Measurements from ENCODE around the gene OVAAL.

Gene OVAAL

DNA sequence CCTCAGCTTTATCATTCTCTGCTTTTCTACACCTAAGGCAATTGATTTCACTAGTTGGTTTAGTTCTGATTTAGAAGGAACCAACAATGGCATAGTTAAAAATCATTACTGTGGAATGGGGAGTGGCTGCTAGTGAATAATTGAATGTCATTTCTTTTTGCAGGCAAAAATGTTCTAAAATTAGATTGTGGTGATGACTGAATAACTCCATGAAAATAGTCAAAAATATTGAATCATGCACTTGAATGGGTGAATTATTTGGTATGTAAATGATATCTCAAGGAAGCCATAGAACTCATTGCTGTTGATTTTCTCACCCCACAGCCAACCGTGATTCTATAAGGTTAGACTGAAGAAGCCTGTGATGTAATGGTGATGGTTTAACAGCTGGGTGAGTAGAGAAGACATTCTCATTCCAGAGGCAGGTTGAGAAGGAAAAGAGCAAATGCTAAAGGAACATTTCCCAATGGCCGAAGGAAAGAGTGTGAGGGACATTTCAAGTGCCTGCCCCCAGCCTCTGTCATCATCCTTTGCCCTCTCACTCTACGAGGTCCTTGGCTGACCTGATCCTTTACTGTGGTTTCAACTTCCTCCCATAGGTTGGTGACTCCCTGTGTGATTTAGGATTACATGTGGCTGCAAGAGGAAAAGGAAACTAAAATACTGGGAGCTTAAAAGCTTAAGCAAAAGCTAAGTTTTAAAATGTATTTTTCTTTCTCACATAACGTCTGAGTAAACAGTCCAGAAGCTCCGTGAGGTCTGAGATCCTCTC lies 12.5 kb downstream of the OVAAL start:
- peak; percentile 25 to 32 for ATAC-seq

DNA sequence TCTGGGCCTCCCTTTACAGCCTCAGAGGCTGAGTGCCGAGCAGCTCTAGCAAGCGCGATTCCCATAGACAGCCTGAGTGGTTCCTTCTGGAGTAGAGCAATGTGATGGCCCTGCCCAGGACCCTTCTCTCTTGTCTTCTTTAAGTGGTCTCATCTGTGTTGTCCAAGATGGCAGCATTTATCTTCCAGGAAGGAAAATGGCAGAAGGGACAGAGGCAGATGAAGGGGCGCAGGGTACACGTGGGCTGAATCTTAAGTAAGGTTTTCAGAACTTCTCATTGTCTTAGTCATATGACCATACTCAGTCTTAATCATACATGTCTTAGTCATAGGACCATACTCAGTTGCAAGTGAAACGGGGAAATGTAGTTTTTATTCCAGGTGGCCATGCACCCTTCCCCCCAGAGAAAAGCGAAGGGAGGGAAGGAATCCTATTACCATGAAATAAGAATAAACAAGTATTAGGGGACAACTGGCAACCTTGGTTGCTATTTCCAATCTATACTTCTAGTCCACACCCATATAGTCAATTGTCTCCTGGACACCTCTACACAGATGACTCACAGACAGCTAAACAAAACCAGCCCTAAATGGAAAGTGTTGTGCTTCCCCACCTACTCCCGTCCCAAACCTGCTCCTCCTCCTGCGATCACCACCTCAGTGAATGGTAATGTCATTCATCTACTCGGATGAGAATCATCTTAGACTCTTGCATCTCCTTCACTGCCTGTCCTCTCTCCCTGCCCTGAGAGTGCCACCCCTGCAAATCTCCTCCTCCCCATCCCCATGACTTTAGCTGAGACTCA lies 13.3 kb downstream of the OVAAL start:
- peak; percentile 88 to 91 for ATAC-seq

- no peak for ATAC-seq
Measured at GRCh38 chr1:180572760-180573159, 14.0 kb downstream of the OVAAL start.

GRCh38 chr1:180574031-180574713 lies 15.4 kb downstream of the OVAAL start:
- ATAC-seq, result no peak

- ATAC-seq, result no peak
Measured at GRCh38 chr1:180577361-180577760, 18.6 kb downstream of the OVAAL start.

DNA sequence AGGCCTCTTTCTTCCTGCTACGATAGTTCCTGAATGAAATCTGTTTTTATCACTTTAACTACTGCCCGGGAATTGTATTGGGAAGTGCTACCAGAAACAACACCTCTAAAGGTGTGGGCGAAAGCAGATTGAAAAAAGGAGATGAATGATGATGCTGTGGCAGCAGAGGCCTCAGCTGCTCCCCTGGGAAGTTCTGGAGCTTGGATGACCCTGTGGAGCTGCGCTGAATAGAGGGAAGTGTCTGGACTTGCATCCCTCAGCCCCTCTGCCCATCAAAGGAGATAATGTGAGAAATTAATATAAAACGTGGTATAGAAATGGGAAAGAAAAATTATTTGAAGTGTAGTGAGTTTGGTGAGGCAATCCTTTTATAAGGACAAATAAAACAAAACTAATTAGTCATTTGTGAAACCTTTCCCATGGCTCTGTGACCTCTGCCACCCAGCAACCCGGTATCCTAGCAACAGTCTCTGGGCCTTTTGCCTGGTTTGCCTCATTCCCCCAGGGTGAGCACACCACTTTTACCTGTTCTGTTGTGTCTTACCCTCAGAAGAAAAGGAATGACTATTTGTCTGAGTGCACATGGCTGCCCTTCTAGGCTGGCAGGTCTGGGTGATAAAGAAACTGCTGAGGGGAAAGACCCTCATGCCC lies 21.3 kb downstream of the OVAAL start:
- no peak for ATAC-seq

GRCh38 chr1:180581635-180582039 lies 22.9 kb downstream of the OVAAL start:
- ATAC-seq, result no peak

DNA sequence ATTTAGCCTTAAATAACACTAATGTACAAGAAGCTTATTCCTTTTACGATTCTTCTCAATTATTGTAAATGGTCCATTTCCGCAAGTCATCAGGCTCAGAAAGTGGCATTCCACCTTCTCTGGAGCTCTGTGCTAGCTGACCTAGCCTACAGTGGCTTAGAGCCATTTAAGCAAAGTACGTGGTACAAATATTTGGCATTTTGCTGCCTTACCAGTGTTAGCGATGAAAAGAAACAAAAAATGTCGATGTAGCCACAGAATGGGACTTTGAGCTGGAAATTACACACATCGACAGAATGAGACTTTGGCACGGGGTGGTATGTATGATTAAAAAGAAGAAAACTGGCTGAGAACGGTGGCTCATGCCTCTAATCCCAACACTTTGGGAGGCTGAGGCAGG lies 26.1 kb downstream of the OVAAL start:
- ATAC-seq, result no peak

- no peak for ATAC-seq
Measured at GRCh38 chr1:180585994-180586359, 27.2 kb downstream of the OVAAL start.

DNA sequence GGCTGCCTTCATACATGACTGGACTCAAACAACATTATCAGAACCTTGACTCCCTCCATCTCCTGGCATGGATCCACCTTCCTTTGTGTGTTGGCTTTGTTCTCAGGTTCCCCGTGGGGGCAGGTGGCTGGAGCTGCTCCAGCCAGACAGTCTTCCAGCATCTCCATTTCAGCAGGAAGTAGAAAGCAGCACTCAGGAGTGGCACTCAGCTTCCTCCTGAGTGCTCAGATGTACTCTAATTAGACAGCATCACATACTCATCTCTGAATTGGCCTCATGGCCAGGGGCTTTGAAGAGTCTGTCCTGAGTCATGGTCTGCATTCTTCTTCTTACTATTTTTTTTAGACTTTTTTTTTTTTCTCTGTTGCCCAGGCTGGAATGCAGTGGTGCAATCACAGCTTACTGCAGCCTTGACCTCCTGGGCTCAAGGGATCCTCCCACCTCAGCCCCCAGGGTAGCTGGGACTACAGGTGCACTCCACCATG lies 27.9 kb downstream of the OVAAL start:
- peak; percentile 67 for ATAC-seq

DNA sequence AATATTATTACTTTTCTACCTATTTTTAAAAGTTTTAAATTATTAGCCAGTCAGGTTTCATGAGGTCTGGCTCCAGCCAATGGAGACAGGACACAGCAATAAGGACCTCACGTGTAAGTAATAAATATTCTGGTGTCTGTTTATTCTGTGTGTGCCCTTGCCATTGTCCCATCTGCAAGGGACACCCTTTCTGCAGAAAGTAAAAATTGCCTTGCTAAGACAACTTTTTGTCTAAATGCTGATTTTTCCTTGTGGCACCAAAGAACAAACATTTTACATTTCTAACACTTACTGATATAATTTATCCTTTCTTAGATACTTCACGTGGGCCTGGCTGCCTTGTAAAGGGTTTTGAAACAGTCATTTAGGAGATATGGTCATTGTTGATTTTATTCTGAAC lies 29.4 kb downstream of the OVAAL start:
- no peak for ATAC-seq

DNA sequence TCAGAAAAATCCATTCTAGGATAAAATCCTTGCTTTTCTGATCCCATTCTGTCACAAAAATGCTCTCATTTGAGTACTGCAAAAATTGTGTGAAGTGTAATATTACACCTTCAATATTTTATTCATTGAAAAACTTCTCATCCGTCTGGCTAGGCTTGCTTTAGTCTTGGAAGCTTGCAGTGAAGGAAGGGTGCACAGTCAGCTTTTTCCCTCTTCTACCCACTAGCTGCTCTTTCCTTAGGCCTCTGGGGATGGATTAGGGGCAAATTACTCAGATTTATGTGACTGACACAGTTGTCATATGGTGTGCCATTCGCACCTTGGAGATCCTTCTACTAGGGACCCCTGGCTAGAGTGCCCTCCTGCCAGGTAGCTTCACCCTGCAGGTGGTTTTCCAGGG lies 32.1 kb downstream of the OVAAL start:
- no peak for ATAC-seq

GRCh38 chr1:180593382-180593781 lies 34.6 kb downstream of the OVAAL start:
- ATAC-seq, result no peak

- ATAC-seq, result no peak
Measured at GRCh38 chr1:180594723-180595122, 36.0 kb downstream of the OVAAL start.

GRCh38 chr1:180595966-180596365 lies 37.2 kb downstream of the OVAAL start:
- ATAC-seq, result no peak

DNA sequence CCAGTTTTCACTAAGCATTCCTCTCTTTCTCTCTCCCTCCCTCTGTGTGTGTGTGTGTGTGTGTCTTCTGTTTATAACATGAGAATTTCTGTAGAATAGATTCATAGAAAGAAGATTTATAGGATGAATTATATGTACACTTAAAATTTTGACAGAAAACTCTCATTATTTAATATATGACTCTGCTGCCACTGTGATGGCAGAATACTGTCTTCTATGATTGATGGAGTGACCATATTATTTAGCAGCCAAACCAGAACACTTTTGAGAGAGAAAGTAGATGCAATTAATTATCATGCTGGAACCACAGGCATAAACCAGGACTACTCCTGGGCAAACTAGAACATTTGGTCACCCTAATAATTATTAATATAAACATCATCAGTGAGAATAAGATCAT lies 38.8 kb downstream of the OVAAL start:
- ATAC-seq, result no peak

GRCh38 chr1:180598333-180598974 lies 39.7 kb downstream of the OVAAL start:
- no peak for ATAC-seq

DNA sequence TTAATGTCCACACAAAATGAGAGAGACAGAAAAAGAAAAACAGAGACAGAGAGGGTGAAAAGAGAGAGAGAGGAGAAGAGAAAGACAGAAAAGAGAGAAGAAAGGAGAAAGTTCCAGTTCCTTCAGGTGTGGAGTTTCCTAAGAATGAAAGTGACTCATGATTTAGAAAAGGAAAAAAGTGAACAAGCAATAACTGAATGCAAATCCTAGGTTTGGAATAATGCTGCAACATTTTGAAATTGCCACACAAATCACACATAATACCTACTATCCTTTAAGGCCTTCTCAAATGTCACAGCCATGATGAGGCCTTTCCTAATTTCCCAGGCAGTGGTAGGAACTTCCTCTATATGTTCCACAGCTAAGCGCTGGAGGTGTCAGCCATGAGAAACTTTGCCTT lies 41.6 kb downstream of the OVAAL start:
- no peak for ATAC-seq

- no peak for ATAC-seq
Measured at GRCh38 chr1:180601512-180601911, 42.7 kb downstream of the OVAAL start.

- no peak for ATAC-seq
Measured at GRCh38 chr1:180603223-180603849, 44.6 kb downstream of the OVAAL start.

DNA sequence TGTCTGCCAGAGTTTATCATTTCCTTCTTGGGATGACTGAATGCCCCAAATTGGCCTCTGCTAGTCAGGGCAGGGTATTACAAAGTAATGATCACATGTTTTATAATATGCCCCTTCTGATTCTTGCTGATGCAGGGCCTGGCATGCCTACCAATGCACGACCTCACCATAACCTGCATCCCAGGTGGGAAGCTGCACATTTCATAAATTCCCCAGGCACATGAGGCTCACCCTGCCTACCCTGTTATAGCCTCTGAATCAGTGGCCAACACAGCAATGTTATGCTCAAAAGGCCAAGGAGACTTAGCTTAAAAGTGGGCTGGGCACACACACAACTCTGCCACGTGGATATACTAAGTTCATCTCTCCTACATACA lies 45.1 kb downstream of the OVAAL start:
- no peak for ATAC-seq

- ATAC-seq, result no peak
Measured at GRCh38 chr1:180606155-180606554, 47.4 kb downstream of the OVAAL start.
